Calu3 (cell line): Measurements from ENCODE around the gene KLHL29. TPM values are rescaled to one million over a fixed set of nuclear protein-coding genes. Genes with fewer than 3 reads are reported as not detected.

Experiments used
- BruUV-seq: library from RNA; stranded (reverse); fragments of 400-500 nt; replicated peaks from 2 replicates; lab custom pipeline; 2021; lab: Mats Ljungman, UMichigan
- CTCF ChIA-PET: fragments of 300-600 bp; sonication (Branson Sonifier 250); formaldehyde crosslinking; loops from one replicate; lab custom pipeline; 2022; ENCODE audit warnings: antibody characterized with exemption; lab: Charles Lee
- DNase-seq: peaks from one replicate; pipeline ENCODE4 v3.0.0; 2022
- H3K27ac Mint-ChIP-seq: one replicate; pipeline ENCODE4 v1.8.0; 2022; ENCODE audit warnings: mixed read lengths; ENCODE audit not compliant: unreplicated experiment
- H3K27me3 Mint-ChIP-seq: one replicate; pipeline ENCODE4 v1.8.0; 2022; ENCODE audit warnings: mixed read lengths; ENCODE audit not compliant: unreplicated experiment
- H3K36me3 Mint-ChIP-seq: one replicate; pipeline ENCODE4 v1.8.0; 2022; ENCODE audit warnings: mild to moderate bottlenecking, moderate library complexity, mixed read lengths; ENCODE audit not compliant: insufficient read depth, unreplicated experiment
- H3K4me1 Mint-ChIP-seq: one replicate; pipeline ENCODE4 v1.8.0; 2022; ENCODE audit warnings: mild to moderate bottlenecking, low read depth, mixed read lengths; ENCODE audit not compliant: unreplicated experiment
- H3K4me3 Mint-ChIP-seq: one replicate; pipeline ENCODE4 v1.8.0; 2022; ENCODE audit warnings: mild to moderate bottlenecking, low read depth, moderate library complexity, mixed read lengths; ENCODE audit not compliant: unreplicated experiment
- H3K9me3 Mint-ChIP-seq: one replicate; pipeline ENCODE4 v1.8.0; 2022; ENCODE audit warnings: low read depth, mixed read lengths; ENCODE audit not compliant: unreplicated experiment
- CTCF ChIP-seq: fragments of 200-600 bp; IDR thresholded peaks from one replicate; pipeline ENCODE4 v1.8.0; 2022; ENCODE audit warnings: antibody characterized with exemption; ENCODE audit not compliant: unreplicated experiment
- intact Hi-C: fragments of 100-400 bp; cut with micrococcal nuclease; formaldehyde crosslinking; loops from one replicate; pipeline ENCODE4 v1.10.0; 2022; ENCODE audit not compliant: unreplicated experiment
- total RNA-seq: library from RNA; stranded (reverse); gene quantifications from 2 replicates; pipeline ENCODE4 v1.2.3, GENCODE V29; 2022

KLHL29 gene
- total RNA-seq, 1 experiment from 2014 or later: 11.9 TPM

DNA sequence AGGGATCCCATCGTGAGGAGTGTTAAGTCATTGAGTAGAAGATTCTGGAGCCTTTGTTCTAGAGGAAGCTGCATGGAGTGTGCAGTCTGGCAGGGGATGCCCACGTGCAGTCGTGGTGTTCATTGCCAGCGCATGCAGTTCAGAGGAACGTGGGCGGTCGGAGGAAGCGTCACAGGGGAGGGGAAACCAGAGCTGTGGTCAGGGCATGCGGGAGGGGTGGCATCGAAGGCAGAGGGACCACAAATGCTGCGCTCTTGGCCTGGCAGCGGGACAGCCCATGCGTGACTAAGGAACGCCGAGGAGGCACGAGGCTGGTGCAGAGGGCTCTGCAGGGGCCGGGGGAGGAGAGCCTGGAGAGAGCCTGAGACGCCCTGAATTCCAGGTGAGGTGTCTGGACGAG is 141.1 kb downstream of the KLHL29 start:
- no TSS peak for BruUV-seq
- Mint-ChIP-seq H3K27ac (no peak overlapping the region), H3K27me3 (no peaks in the 10 kb centered on the region), H3K4me1 (peaks cover 19% of the 10 kb centered on the region), H3K36me3 (no peaks in the 10 kb centered on the region), H3K4me3 (no peak overlapping the region), H3K9me3 (no peaks in the 10 kb centered on the region)
- CTCF ChIA-PET: interaction anchor here (0.7 kb wide), 1 partner anchor 1156 kb away, joined by 3 read pairs; no protein-coding TSS in a partner anchor
- no peak for TF ChIP-seq CTCF
- intact Hi-C loops: no loop called here
- DNase-seq: no peak

GRCh38 chr2:23526835-23527790 is 142.1 kb downstream of the KLHL29 start:
- TF ChIP-seq CTCF: no peak
- no peaks in the 10 kb centered on the region for H3K9me3 Mint-ChIP-seq
- intact Hi-C loops: no loop called here
- H3K27me3 Mint-ChIP-seq: no peaks in the 10 kb centered on the region
- DNase-seq: no peak
- peaks cover 19% of the 10 kb centered on the region for H3K4me1 Mint-ChIP-seq
- no peaks in the 10 kb centered on the region for H3K36me3 Mint-ChIP-seq
- H3K4me3 Mint-ChIP-seq: no peak overlapping the region
- BruUV-seq: no TSS peak
- CTCF ChIA-PET: no interaction called here
- no peak overlapping the region for H3K27ac Mint-ChIP-seq

DNA sequence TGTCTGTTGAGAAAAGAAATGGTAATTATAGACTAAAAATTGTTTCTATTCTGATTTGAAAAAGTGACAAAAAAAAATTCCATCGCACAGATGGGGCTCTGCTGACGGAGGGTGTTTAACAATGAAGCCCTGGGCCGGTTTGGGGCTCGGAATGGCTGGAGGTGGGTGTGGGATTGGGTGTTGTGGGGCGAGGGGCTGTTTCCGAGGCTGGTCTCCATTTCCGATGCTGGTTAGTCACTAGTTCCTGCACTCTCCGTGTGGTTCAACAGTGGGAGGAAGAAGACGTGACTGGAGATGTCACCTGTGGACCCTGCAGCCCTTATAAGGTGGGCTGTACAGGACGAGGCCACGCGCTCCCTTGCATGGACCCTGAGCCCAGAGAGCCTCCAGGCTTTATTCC is 143.2 kb downstream of the KLHL29 start:
- intact Hi-C loops: no loop called here
- DNase-seq: no peak
- no peak for TF ChIP-seq CTCF
- Mint-ChIP-seq H3K9me3 (no peaks in the 10 kb centered on the region), H3K27me3 (no peaks in the 10 kb centered on the region), H3K27ac (no peak overlapping the region), H3K4me1 (peaks cover 19% of the 10 kb centered on the region), H3K4me3 (no peak overlapping the region), H3K36me3 (no peaks in the 10 kb centered on the region)
- no TSS peak for BruUV-seq
- CTCF ChIA-PET: no interaction called here

DNA sequence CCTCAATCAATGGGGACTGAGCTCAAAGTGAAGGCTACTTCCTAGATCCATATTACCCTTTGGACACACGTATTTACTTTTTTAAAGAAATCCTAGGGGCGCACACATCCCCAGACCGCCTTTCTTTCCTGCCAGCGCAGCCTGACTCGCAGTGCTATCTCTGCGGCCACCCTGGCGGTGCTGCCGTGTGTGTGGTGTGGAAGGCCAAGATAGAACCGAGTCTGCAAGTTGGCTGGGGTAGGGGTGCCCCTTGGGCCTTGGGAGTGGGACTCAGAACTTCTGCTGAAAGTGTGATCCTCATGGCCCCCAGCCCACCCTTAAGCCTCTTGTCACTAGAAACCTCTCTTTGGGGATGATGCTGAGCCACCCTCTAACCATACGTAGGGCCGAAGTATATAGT is 143.7 kb downstream of the KLHL29 start:
- TF ChIP-seq CTCF: no peak
- no peaks in the 10 kb centered on the region for H3K9me3 Mint-ChIP-seq
- H3K4me3 Mint-ChIP-seq: no peak overlapping the region
- no peak overlapping the region for H3K27ac Mint-ChIP-seq
- peaks cover 15% of the 10 kb centered on the region for H3K4me1 Mint-ChIP-seq
- CTCF ChIA-PET: no interaction called here
- no peaks in the 10 kb centered on the region for H3K36me3 Mint-ChIP-seq
- no TSS peak for BruUV-seq
- intact Hi-C loops: no loop called here
- H3K27me3 Mint-ChIP-seq: no peaks in the 10 kb centered on the region
- DNase-seq: no peak
